ENCODE results near the gene PICALM. TPM values are rescaled to one million over a fixed set of nuclear protein-coding genes. Genes with fewer than 3 reads are reported as not detected.

The PICALM gene
- total and polyA plus RNA-seq, 2 of the 13 experiments (the other 11 are each of a cell fraction or from before 2014, with no cell fraction given), result 97.6 to 154 TPM

DNA sequence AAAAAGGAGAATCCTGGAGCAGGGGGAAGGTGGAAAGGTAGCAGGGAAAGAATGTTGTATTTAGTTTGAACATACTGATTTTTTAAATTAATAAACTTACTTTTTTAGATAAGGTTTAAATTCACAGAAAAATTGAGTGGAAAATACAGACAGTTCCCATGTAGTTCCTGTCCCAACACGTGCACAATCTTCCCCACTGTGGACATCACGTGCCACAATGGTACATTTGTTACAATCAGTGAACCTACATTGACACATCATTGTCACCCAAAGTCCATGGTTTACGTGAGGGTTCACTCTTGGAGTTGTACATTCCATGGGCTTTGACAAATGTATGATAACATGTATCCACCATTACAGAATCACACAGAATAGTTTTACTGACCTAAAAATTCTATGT, 10.5 kb upstream of the PICALM start:
- H3K27ac ChIP-seq (ENCODE audit: extremely low read length, insufficient read depth, low read length), result no peak overlapping the region
- DNase-seq (ENCODE audit: low spot score) (peak; percentile 25), ATAC-seq (no peak), FAIRE-seq (no peak)
- no peak overlapping the region for H3K4me2 ChIP-seq (ENCODE audit: low read depth, low read length)
- TF ChIP-seq, protein P1, sequence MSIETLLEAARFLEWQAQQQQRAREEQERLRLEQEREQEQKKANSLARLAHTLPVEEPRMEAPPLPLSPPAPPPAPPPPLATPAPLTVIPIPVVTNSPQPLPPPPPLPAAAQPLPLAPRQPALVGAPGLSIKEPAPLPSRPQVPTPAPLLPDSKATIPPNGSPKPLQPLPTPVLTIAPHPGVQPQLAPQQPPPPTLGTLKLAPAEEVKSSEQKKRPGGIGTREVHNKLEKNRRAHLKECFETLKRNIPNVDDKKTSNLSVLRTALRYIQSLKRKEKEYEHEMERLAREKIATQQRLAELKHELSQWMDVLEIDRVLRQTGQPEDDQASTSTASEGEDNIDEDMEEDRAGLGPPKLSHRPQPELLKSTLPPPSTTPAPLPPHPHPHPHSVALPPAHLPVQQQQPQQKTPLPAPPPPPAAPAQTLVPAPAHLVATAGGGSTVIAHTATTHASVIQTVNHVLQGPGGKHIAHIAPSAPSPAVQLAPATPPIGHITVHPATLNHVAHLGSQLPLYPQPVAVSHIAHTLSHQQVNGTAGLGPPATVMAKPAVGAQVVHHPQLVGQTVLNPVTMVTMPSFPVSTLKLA (IDR thresholded peaks at IDR 0.05), result peak; percentile 88
- TF ChIP-seq BHLHE40 (IDR thresholded peaks at IDR 0.05; ENCODE audit: low read length), result peak; percentile 94
- TF ChIP-seq, protein P2, sequence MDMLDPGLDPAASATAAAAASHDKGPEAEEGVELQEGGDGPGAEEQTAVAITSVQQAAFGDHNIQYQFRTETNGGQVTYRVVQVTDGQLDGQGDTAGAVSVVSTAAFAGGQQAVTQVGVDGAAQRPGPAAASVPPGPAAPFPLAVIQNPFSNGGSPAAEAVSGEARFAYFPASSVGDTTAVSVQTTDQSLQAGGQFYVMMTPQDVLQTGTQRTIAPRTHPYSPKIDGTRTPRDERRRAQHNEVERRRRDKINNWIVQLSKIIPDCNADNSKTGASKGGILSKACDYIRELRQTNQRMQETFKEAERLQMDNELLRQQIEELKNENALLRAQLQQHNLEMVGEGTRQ (IDR thresholded peaks at IDR 0.05; ENCODE audit: low read depth, low read length), result peak; percentile 55; the same call in 1 of the 2 replicates
- TF ChIP-seq, protein P2 (CRISPR knock-in tag; IDR thresholded peaks at IDR 0.05; ENCODE audit: borderline replicate concordance), result no peak; the same call in 1 of the 2 replicates
- TF ChIP-seq CCAR2 (optimal IDR thresholded peaks at IDR 0.05; ENCODE audit: low read depth, low read length), result no peak
- H3K9ac ChIP-seq (ENCODE audit: insufficient read depth, low read depth, low read length), result no peak overlapping the region
- intact Hi-C loops (cut with micrococcal nuclease; ENCODE audit: unreplicated experiment), result no loop called here
- 7% methylated on average over 3 of the region's 3 CpGs for WGBS (ENCODE audit: low lambda C conversion rate)
- H3K27me3 ChIP-seq (ENCODE audit: control insufficient read depth in 1 of 2, insufficient read depth in 2 of 2, low read length in 2 of 2), result no peaks in the 10 kb centered on the region
- no peaks in the 10 kb centered on the region for H3K79me2 ChIP-seq (ENCODE audit: insufficient read depth, low read length)
- ChIA-PET CTCF (ENCODE audit: low intra/inter-chr PET ratio, low total read pairs) (no interaction called here), POLR2A (no interaction called here)
- no peaks in the 10 kb centered on the region for H3K9me3 ChIP-seq (ENCODE audit: low read length)
- H3K36me3 ChIP-seq (replicated peaks in 1 of 2; ENCODE audit: control insufficient read depth in 1 of 2, insufficient read depth in 2 of 2, low read length in 2 of 2), result no peaks in the 10 kb centered on the region
- no peaks in the 10 kb centered on the region for H4K20me1 ChIP-seq (ENCODE audit: insufficient read depth, low read length)
- BruUV-seq (replicated peaks), result no TSS peak
- no peak overlapping the region for H2AFZ ChIP-seq (ENCODE audit: low read length)
- peaks cover 5% of the 10 kb centered on the region; the same call in 1 of the 2 replicates for H3K4me1 ChIP-seq (ENCODE audit: insufficient read depth, low read length)
- H3K4me3 ChIP-seq (replicated peaks in 1 of 3; ENCODE audit: insufficient read depth in 1 of 3, low read depth in 2 of 3, low read length in 3 of 3), result no peak overlapping the region
- in situ Hi-C loops (cut with HindIII; ENCODE audit: extremely low pct_ligation_motif_present, low pct_unique_long_range_greater_than_20kb), result no loop called here
